Suprapubic skin (tissue), 4 donors: ENCODE measurements around the gene QKI.

Experiments used
- EP300 ChIP-seq: sonication (generic); formaldehyde crosslinking; IDR thresholded peaks from one replicate; pipeline ENCODE4 v1.6.1; 2017; ENCODE audit warnings: antibody characterized with exemption
- POLR2A ChIP-seq, 2 donors: fragments of 450-650 bp; IDR thresholded peaks; one replicate each; pipeline ENCODE4 v1.6.1; 2017; ENCODE audit warnings: antibody characterized with exemption in 2 of 2, mild to moderate bottlenecking in 2 of 2, moderate library complexity in 2 of 2
- POLR2AphosphoS5 ChIP-seq, 3 donors: sonication (generic); formaldehyde crosslinking; IDR thresholded peaks; one replicate each; pipeline ENCODE4 v1.6.1; 2017; ENCODE audit warnings: antibody characterized with exemption in 3 of 3
- TF ChIP-seq, protein P1 (sequence below), 2 donors: fragments of 200-600 bp in 1 of 2; fragments of 450-650 bp in 1 of 2; sonication (generic) in 1 of 2; IDR thresholded peaks; one replicate each; pipeline ENCODE4 v1.5.1; 2016 to 2019; ENCODE audit warnings: antibody characterized with exemption in 2 of 2, mild to moderate bottlenecking in 1 of 2, moderate library complexity in 1 of 2

GRCh38 chr6:163573503-163574179 is 159.1 kb downstream of the QKI start:
- TF ChIP-seq EP300 (no peak), POLR2A (IDR thresholded peaks at IDR 0.05) (no peak), POLR2AphosphoS5 (IDR thresholded peaks at IDR 0.05) (no peak)
- TF ChIP-seq, protein P1, sequence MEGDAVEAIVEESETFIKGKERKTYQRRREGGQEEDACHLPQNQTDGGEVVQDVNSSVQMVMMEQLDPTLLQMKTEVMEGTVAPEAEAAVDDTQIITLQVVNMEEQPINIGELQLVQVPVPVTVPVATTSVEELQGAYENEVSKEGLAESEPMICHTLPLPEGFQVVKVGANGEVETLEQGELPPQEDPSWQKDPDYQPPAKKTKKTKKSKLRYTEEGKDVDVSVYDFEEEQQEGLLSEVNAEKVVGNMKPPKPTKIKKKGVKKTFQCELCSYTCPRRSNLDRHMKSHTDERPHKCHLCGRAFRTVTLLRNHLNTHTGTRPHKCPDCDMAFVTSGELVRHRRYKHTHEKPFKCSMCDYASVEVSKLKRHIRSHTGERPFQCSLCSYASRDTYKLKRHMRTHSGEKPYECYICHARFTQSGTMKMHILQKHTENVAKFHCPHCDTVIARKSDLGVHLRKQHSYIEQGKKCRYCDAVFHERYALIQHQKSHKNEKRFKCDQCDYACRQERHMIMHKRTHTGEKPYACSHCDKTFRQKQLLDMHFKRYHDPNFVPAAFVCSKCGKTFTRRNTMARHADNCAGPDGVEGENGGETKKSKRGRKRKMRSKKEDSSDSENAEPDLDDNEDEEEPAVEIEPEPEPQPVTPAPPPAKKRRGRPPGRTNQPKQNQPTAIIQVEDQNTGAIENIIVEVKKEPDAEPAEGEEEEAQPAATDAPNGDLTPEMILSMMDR (IDR thresholded peaks at IDR 0.05) = no peak
